Measurements from ENCODE around the gene ARID5B. TPM values are rescaled to one million over a fixed set of nuclear protein-coding genes. Genes with fewer than 3 reads are reported as not detected.

Gene ARID5B
- total RNA-seq, 1 experiment from 2014 or later, result 12.4 TPM

GRCh38 chr10:61978965-61979364 is 77.5 kb downstream of the ARID5B start:
- in situ Hi-C loops (cut with HindIII; ENCODE audit: low sequenced_read_pairs), result no loop called here
- no peak for DNase-seq (ENCODE audit: low spot score)

- in situ Hi-C loops (cut with HindIII; ENCODE audit: low sequenced_read_pairs), result no loop called here
- no peak for DNase-seq (ENCODE audit: low spot score)
These were observed 80.0 kb downstream of the ARID5B start for GRCh38 chr10:61981460-61981859.

DNA sequence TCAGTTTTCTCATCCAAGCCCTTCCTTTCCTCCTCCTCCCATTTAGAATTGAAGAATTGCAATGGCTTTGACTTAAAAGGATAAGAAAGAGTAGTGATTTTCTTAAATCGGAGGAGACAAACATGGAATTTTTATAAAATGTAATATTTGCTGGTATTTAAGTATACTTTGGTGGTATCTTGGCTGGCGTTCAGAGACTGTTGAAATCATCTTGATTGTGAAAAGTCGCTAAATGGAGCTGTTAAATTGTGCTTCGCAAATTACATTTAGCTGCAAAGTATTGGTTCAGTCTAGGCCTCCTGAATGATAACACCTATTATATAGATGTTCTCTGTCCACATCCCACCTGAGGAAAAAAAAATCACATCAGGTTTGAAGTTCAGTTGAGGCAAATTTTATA is 81.8 kb downstream of the ARID5B start:
- in situ Hi-C loops (cut with HindIII; ENCODE audit: low sequenced_read_pairs), result no loop called here
- DNase-seq (ENCODE audit: low spot score), result no peak

DNA sequence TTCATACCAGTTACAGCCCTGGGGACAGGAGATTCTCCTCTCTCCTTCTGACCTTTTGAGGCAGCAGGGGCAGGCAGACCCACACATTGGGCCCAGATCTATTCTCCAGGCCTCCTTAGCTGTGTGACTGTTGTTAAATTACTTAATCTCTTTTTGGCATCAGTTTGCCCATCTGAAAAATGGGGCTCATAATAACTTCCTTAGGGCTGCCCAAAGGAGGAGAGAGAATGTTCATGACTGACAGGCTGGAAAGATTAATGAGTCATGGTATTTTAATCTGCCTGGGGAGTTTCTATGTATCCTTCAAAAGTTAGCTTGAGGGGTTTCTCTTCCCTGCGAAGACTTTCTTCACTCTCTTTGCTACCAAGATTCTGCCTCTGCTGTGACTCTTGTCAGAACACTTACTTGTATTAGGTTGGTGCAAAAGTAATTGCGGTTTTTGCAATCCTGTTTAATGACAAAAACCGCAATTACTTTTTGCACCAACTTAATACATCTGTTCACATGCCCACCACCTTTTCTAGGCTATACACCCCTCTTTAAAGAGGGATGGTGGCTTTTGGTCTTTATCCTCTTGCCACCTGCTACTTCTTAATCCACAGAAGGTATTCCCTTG is 83.4 kb downstream of the ARID5B start:
- no peak for DNase-seq (ENCODE audit: low spot score)
- in situ Hi-C loops (cut with HindIII; ENCODE audit: low sequenced_read_pairs), result no loop called here

DNA sequence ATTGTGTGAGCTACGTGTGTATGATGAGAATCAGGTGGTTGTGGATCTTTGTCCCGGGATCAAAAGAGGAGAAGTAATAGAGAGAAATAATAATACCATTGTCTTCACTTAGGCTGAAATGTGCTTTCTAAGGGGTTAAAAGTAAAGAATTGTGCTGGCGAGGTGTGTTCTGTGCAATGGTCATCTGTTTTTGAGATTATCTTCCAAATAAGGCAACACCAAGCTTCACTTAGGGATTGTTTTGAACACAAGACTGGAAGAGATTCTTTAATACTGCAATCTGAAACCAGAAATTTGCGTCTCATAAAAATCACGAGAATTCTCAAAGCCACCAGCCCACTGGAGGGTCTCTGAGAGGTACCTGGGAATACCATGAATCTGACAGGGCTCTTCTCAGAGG is 84.2 kb downstream of the ARID5B start:
- in situ Hi-C loops (cut with HindIII; ENCODE audit: low sequenced_read_pairs), result no loop called here
- no peak for DNase-seq (ENCODE audit: low spot score)

DNA sequence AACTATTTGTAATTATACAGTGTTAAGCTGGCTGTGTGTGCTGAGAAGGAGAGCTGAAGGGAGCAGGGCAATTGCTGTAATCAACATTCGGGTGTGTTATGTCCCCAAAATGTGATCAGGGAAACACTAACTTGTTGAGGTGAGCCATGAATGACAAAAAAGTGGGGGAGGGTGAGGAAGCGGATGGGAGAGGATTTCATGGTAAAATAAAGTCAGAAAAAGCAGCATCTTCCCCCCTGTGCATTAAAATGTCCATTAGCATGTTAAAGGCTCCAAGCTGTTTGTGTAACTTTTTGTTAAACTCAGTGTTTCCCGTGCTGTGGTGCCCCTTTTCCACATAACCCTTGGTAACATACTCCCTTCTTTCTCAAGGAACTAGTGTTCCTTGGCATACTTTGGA is 84.9 kb downstream of the ARID5B start:
- in situ Hi-C loops (cut with HindIII; ENCODE audit: low sequenced_read_pairs), result no loop called here

DNA sequence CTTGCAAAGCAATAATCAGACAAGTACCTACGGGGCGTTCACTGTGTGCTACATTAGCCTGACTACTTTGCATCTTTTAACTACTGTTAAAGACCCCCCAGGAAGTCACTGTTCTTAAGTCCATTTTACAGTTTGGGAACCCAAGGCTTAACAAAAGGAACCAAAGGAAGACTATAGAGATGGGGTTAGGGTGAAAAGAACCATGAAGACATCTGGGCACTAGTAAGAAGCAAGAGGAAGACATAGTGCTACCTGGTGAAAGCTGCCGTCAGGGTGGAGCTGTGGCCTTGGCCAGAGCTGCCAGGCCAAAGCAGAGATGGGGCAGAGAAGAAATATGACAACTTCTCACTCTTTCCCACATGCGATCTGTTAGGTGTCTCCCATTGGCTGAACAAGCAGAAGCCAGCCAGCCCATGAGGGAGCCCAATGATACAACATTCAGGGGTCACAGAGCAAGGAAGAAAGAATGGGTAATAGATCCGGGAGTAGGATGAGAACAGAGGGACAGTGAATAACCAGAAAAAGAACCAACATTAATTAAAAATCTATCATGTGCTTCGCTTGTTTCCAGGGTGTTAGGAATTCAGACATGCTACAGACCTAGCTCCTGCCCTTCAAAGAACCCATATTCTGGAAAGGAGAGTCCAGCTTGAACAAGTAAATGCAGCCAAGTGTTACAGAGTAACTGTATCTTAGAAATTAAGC is 85.4 kb downstream of the ARID5B start:
- in situ Hi-C loops (cut with HindIII; ENCODE audit: low sequenced_read_pairs), result no loop called here
- no peak for DNase-seq (ENCODE audit: low spot score)

More for the DNA sequence above, 84.9 kb downstream of the ARID5B start:
- no peak for DNase-seq (ENCODE audit: low spot score)

GRCh38 chr10:61987537-61987936 is 86.0 kb downstream of the ARID5B start:
- in situ Hi-C loops (cut with HindIII; ENCODE audit: low sequenced_read_pairs), result no loop called here
- no peak for DNase-seq (ENCODE audit: low spot score)

DNA sequence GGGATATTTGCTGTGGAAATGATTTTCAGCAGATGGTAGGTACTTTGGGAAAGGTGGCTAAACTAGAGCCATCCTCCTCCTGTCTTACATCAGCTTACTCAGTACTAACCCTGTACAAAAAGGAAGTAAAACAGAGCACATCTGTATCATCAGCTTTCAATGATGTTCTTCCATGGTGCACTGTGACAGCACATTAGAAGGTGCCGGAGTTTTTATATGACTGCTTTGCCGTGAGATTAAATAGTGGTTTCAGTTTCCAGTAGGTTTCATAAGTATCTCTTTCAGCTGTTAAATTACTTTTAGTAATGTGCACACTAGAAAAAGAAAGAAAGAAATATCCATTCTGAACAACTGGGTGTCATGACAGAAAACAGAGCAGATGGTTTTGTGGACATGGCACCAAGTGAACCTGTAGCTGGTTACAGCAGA is 86.5 kb downstream of the ARID5B start:
- DNase-seq (ENCODE audit: low spot score), result no peak
- in situ Hi-C loops (cut with HindIII; ENCODE audit: low sequenced_read_pairs), result no loop called here

- in situ Hi-C loops (cut with HindIII; ENCODE audit: low sequenced_read_pairs), result no loop called here
- no peak for DNase-seq (ENCODE audit: low spot score)
These were observed 88.7 kb downstream of the ARID5B start for GRCh38 chr10:61989995-61990760.

GRCh38 chr10:61990761-61991135 is 89.2 kb downstream of the ARID5B start:
- no peak for DNase-seq (ENCODE audit: low spot score)
- in situ Hi-C loops (cut with HindIII; ENCODE audit: low sequenced_read_pairs), result no loop called here

- in situ Hi-C loops (cut with HindIII; ENCODE audit: low sequenced_read_pairs), result no loop called here
- no peak for DNase-seq (ENCODE audit: low spot score)
These were observed 89.7 kb downstream of the ARID5B start for GRCh38 chr10:61991166-61991565.

GRCh38 chr10:61992059-61992460 is 90.6 kb downstream of the ARID5B start:
- in situ Hi-C loops (cut with HindIII; ENCODE audit: low sequenced_read_pairs), result no loop called here
- DNase-seq (ENCODE audit: low spot score), result no peak

DNA sequence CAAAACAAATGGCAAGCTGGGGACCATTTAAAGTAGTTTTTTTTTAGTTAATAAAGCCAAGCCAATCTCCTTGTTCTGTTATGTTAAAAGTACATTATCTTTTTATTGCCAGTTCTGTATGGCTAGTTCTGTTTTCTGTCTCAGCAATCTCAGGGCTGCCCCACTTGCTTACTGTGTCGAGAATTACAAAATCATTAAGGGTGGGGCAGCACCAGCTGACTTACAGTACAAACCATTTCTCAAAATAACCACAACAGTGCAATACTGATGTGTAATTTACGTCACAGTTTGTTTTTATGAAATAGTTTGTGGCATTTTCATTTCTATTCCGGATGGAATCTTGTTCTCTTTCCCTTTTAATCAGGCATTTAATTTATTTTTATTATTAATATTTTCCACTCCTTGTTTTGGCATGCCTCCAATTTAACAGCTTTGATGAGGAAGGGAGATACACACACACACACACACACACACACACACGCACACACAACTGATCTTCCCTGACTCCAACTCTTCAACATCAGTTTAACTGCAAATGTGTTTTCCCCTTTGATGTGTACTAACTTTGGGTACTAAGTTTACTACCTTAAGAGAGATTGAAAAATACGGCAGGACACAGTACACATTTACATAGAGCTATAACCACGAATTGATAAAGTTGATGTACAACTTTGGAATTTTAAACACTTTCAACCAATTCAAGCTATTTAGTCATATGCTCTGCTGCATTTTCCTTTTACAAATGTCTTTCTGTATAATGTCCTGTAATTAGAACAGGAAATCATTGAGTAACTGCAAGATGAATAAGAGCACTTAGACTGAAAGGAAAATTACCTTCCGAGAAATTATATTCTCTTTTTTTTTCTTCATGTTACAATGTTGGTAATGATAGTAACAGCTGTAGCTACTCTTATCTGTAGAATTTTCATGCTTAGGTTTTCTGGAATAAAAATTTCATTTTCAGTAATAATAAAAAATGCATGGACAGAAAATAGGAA is 91.5 kb downstream of the ARID5B start:
- no peak for DNase-seq (ENCODE audit: low spot score)
- in situ Hi-C loops (cut with HindIII; ENCODE audit: low sequenced_read_pairs), result no loop called here

DNA sequence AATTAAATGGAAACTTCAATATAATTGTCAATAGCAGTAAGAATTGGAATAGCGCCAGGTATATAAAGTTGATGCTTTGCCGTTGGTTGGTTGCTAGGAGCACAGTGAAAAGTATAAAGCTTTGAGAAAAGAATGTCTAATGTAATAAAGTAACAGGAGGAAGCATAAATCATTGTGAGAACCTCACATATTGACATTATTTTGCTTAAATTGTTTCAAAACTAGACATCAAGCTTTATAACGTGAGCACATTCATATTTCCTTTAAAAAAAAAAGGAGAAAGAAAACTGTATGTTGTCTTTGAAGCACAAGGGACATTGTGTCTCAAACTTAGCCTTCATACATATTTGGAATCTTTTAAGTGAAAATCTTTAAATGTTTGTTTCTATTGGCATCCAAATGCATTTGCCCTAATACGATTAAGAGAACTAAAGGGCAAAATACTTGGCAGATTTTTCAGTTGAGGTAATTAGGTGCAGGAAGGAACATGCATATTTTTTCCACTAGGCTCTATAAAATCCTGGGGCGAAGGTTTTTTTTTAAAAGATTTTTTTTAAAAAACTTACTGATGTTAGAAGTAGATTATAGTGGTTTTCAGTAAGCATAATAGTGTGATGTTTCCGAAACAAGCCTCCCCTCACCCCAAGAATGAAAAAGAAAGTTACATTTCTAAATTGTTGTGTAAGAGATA is 92.4 kb downstream of the ARID5B start:
- in situ Hi-C loops (cut with HindIII; ENCODE audit: low sequenced_read_pairs), result no loop called here
- DNase-seq (ENCODE audit: low spot score), result no peak

DNA sequence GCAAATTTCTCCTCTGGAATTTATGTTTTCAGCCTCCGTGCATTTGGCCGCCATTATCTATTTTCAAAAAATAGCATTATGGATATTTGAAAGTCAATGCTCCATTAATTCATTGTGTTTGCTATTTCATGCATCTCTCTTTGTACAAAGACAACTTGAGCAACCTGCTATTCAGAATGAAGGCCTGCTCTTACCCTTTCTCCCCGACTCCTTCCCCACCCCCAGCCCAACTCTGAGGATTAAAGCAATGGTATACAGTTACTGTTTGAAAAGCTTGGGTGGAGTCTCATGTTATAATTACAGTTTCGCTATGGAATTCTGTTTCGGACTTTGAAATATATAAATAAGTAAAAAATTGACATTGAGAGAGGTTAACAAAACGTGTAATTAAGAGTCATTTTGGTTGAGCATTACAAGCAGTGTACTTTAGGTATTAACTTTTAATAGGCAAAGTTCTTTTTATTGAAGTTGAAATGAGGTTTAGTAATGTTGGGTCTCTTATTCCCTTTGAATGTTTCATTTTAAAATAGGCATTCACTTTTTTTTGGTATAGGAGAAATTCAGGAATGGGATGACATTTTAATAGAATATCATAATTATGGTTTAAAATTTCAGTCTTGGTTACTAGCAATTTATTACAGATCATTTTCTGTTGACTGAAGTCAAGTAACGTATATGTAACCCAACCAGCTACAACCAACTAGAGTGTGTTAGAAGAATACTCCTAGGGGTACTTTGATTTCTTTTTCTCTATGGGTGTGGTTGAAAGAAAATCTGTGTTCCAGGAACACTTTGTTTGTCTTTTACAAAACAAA is 93.1 kb downstream of the ARID5B start:
- in situ Hi-C loops (cut with HindIII; ENCODE audit: low sequenced_read_pairs), result no loop called here
- no peak for DNase-seq (ENCODE audit: low spot score)

DNA sequence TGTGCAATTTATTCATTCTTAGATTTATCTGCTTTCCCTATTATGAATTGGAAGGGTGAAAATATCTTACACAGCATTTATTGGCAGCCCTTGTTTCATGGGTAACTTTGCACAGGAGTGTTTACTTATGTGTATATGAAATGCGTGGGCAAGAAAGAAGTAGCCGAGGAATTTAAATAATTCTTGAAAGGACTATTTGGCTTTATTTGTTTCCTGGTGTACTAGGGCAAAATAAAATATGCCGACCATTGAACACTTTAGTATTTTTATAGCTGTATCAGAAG is 93.7 kb downstream of the ARID5B start:
- DNase-seq (ENCODE audit: low spot score), result no peak
- in situ Hi-C loops (cut with HindIII; ENCODE audit: low sequenced_read_pairs), result no loop called here

DNA sequence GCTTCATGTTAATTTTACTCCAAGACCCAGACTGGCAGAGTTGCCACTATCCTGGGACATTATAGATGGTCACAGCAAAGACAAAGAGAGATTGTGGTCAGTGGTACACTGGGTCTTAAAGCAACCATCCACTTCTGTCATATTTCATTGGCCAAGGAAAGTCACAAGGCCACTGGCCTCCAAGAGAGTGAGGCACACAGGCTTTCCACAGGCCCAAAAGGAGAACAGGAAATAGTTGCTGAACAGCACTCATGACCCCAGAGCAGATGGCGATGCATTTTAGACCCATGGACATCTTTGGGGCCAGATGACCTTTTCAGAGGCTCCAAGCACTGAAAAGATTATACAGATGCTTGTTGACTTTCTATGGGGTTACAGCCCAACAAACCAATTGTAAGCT is 97.4 kb downstream of the ARID5B start:
- no peak for DNase-seq (ENCODE audit: low spot score)
- in situ Hi-C loops (cut with HindIII; ENCODE audit: low sequenced_read_pairs), result no loop called here
